ENCODE data around the gene EGLN3. TPM values are rescaled to one million over a fixed set of nuclear protein-coding genes. Genes with fewer than 3 reads are reported as not detected.
A peak's percentile ranks its signal among the peaks of the same experiment; 100 is the strongest.

Gene EGLN3
- total and polyA plus RNA-seq, 2 of the 13 experiments (the other 11 are each of a cell fraction or from before 2014, with no cell fraction given) = 0.18 to 27.3 TPM

DNA sequence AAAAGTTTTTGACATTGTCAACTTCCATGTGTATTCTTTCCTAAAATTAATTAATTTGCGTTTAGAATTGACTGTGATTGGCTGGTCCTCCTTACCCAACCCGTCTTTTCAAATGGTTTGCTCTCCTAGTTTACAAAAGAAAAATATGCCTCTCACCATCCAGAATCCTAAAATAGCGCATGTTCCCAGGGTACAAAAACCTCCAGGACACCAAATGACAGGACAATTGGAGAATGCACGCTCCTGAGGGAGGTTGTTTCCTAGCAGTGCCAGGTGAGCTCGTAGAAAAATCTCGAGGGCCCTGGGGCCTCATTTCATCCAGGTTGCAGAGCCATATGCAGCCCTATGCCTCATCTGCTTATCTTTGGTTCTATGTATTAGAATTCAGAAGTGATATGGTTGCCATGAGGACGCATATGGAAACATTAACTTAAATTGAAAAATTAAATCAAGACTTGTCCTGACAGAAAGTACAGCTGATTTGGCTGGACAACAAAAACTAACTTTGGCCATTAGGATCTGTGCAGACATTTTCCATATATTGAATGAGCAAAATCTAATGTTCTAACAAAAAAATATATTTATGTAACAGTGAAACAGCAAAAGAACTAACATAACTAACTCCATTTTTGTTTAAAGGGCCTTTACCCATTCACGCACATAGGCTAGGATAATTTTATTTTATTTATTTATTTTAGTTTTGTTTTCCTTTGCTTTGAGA lies 28.2 kb upstream of the EGLN3 start:
- Histone ChIP-seq H3K27me3 (ENCODE audit: control insufficient read depth in 1 of 2, insufficient read depth in 2 of 2, low read length in 2 of 2) (0 out of 5 replicates have a peak, but pooled peaks cover 0 to 3% of the 10 kb centered on the region in 2 experiments), H2AFZ (ENCODE audit: low read length) (no peak overlapping the region), H3K27ac (ENCODE audit: extremely low read length, insufficient read depth, low read length) (no peak overlapping the region), H3K4me2 (ENCODE audit: low read depth, low read length) (no peak overlapping the region), H4K20me1 (ENCODE audit: insufficient read depth, low read length) (no peaks in the 10 kb centered on the region), H3K4me1 (ENCODE audit: insufficient read depth, low read length) (peaks cover 14% of the 10 kb centered on the region), H3K9ac (ENCODE audit: insufficient read depth, low read depth, low read length) (no peak overlapping the region), H3K79me2 (ENCODE audit: insufficient read depth, low read length) (no peaks in the 10 kb centered on the region), H3K36me3 (replicated peaks in 1 of 2; ENCODE audit: control insufficient read depth in 1 of 2, insufficient read depth in 2 of 2, low read length in 2 of 2) (no peaks in the 10 kb centered on the region), H3K9me3 (ENCODE audit: low read length) (no peaks in the 10 kb centered on the region), H3K4me3 (replicated peaks in 1 of 3; ENCODE audit: insufficient read depth in 1 of 3, low read depth in 2 of 3, low read length in 3 of 3) (no peak overlapping the region)
- ATAC-seq (no peak), FAIRE-seq (no peak), DNase-seq (ENCODE audit: low spot score) (no peak)
- CTCF ChIA-PET (ENCODE audit: low intra/inter-chr PET ratio, low total read pairs) = no interaction called here
- intact Hi-C loops (cut with micrococcal nuclease; ENCODE audit: unreplicated experiment) (no loop called here), in situ Hi-C loops (cut with HindIII; ENCODE audit: extremely low pct_ligation_motif_present, low pct_unique_long_range_greater_than_20kb) (no loop called here)
- WGBS (ENCODE audit: low lambda C conversion rate) = 54% methylated on average over 8 of the region's 8 CpGs
- no TSS peak for BruUV-seq (replicated peaks)
- TF ChIP-seq ZNF589 (CRISPR knock-in tag; conservative IDR thresholded peaks at IDR 0.05) (0 out of 2 replicates have a peak, but pooled peaks have one; percentile 30), TBP (CRISPR knock-in tag; IDR thresholded peaks at IDR 0.05) (no peak), NRL (CRISPR knock-in tag; IDR thresholded peaks at IDR 0.05; ENCODE audit: borderline replicate concordance) (no peak), ZKSCAN5 (CRISPR knock-in tag; IDR thresholded peaks at IDR 0.05) (no peak), ZNF766 (CRISPR knock-in tag; IDR thresholded peaks at IDR 0.05; ENCODE audit: borderline replicate concordance) (no peak), ARID2 (CRISPR knock-in tag; IDR thresholded peaks at IDR 0.05; ENCODE audit: borderline replicate concordance) (0 out of 2 replicates have a peak, but pooled peaks have one; percentile 53), ZSCAN22 (CRISPR knock-in tag; IDR thresholded peaks at IDR 0.05) (no peak), ZNF335 (CRISPR knock-in tag; IDR thresholded peaks at IDR 0.05) (no peak), ZNF839 (CRISPR knock-in tag; IDR thresholded peaks at IDR 0.05; ENCODE audit: borderline replicate concordance) (no peak), PCBP2 (optimal IDR thresholded peaks at IDR 0.05; ENCODE audit: low read depth, low read length, poor library complexity, severe bottlenecking) (no peak), HES4 (CRISPR knock-in tag; IDR thresholded peaks at IDR 0.05; ENCODE audit: borderline replicate concordance) (no peak), ZNF296 (CRISPR knock-in tag; conservative IDR thresholded peaks at IDR 0.05) (no peak), ZNF547 (CRISPR knock-in tag; IDR thresholded peaks at IDR 0.05) (no peak)
- TF ChIP-seq, protein P1, sequence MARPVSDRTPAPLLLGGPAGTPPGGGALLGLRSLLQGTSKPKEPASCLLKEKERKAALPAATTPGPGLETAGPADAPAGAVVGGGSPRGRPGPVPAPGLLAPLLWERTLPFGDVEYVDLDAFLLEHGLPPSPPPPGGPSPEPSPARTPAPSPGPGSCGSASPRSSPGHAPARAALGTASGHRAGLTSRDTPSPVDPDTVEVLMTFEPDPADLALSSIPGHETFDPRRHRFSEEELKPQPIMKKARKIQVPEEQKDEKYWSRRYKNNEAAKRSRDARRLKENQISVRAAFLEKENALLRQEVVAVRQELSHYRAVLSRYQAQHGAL (CRISPR knock-in tag; IDR thresholded peaks at IDR 0.05; ENCODE audit: not compliant biosample characterization) = no peak
- POLR2A ChIA-PET = no interaction called here
